Natural killer cell (primary cell): Measurements from ENCODE around the gene SBNO2. TPM values are rescaled to one million over a fixed set of nuclear protein-coding genes. Genes with fewer than 3 reads are reported as not detected.

Experiments used
- ATAC-seq, 3 donors: fragments of 150-1000 bp in 2 of 3; fragments of 200-7000 bp in 1 of 3; cut with Tn5 transposase; 1 replicate in 1 of 3; 2 replicates in 2 of 3; pipeline ENCODE4 v1.10.0; 2021; ENCODE audit warnings: mild to moderate bottlenecking in 2 of 3, moderate library complexity in 2 of 3
- DNase-seq, 2 donors: peaks; one replicate each; pipeline versions ENCODE4 v3.0.0 to v3.0.0-alpha.2; 2013 to 2021; ENCODE audit warnings: mixed read lengths in 1 of 2
- H3K27ac ChIP-seq: one replicate; pipeline ENCODE4 v1.5.1; 2013; ENCODE audit warnings: mild to moderate bottlenecking, low read length
- H3K27me3 ChIP-seq: one replicate; pipeline ENCODE4 v1.6.1; 2013; ENCODE audit warnings: low read length; ENCODE audit not compliant: control insufficient read depth, insufficient read depth
- H3K36me3 ChIP-seq: one replicate; pipeline ENCODE4 v1.6.1; 2013; ENCODE audit warnings: low read length; ENCODE audit not compliant: control insufficient read depth, insufficient read depth
- H3K4me1 ChIP-seq: one replicate; pipeline ENCODE4 v1.6.1; 2013; ENCODE audit warnings: low read length; ENCODE audit not compliant: control insufficient read depth, insufficient read depth
- H3K4me3 ChIP-seq: one replicate; pipeline ENCODE4 v1.5.1; 2013; ENCODE audit warnings: low read length
- H3K9me3 ChIP-seq: one replicate; pipeline ENCODE4 v1.6.1; 2013; ENCODE audit warnings: low read length; ENCODE audit not compliant: control insufficient read depth, insufficient read depth
- H3K27ac Mint-ChIP-seq, 2 donors: one replicate each; pipeline ENCODE4 v1.8.0; 2022; ENCODE audit warnings: mild to moderate bottlenecking in 2 of 2, mixed read lengths in 2 of 2, moderate library complexity in 1 of 2
- H3K27me3 Mint-ChIP-seq, 2 donors: one replicate each; pipeline ENCODE4 v1.8.0; 2022; ENCODE audit warnings: low read depth in 2 of 2, mixed read lengths in 2 of 2
- H3K36me3 Mint-ChIP-seq: one replicate; pipeline ENCODE4 v1.8.0; 2022; ENCODE audit warnings: mixed read lengths
- H3K4me1 Mint-ChIP-seq, 2 donors: one replicate each; pipeline ENCODE4 v1.8.0; 2022; ENCODE audit warnings: mixed read lengths in 2 of 2
- H3K4me3 Mint-ChIP-seq: one replicate; pipeline ENCODE4 v1.8.0; 2022; ENCODE audit warnings: mild to moderate bottlenecking, moderate library complexity, mixed read lengths
- H3K9me3 Mint-ChIP-seq, 2 donors: one replicate each; pipeline ENCODE4 v1.8.0; 2022; ENCODE audit warnings: mixed read lengths in 2 of 2
- CTCF ChIP-seq: fragments of 200-600 bp; IDR thresholded peaks from one replicate; pipeline ENCODE4 v1.8.0; 2022; ENCODE audit warnings: antibody characterized with exemption
- WGBS: methylation state at CpG from one replicate; pipeline ENCODE4 v1.1.7; 2013; ENCODE audit warnings: missing lambda C conversion rate; ENCODE audit not compliant: insufficient coverage; 5-methylcytosine and 5-hydroxymethylcytosine counted together
- intact Hi-C: fragments of 100-400 bp; cut with micrococcal nuclease; formaldehyde crosslinking; loops from one replicate; pipeline ENCODE4 v1.14.2; 2022
- total RNA-seq, 4 donors: library from RNA; stranded (reverse); fragments of 120-200 nt in 1 of 4; gene quantifications; one replicate each; pipeline versions ENCODE4 v1.2.3 to v1.2.4, GENCODE V29; 2013 to 2022

The SBNO2 gene
- total RNA-seq, 3 donors from 2014 or later (not counting 1 experiment from before 2014, with no cell fraction given): 92.0 to 106 (median 94.3) TPM

DNA sequence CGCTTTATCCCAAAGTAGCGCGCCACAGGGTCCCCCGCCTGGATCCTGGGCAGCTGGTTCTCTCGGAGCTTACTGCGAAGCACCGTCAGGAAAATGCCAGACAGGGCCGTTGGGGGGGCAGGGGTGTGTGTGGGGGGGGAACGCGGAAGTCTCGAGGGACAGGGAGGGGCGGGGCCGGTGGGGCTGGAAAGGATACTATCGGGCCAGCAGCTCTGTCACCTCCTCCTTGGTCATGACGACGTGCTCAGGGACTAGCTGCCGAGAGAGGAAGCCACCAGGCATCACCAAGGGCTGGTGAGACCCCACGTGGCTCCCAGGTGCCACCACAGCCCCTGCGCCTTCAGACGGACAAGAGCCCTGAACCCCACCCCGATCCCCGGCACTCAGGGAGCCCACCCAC, 84.2 kb downstream of the SBNO2 start:
- 70% methylated on average over 22 of the region's 22 CpGs for WGBS
- intact Hi-C loops: no loop called here
- Histone ChIP-seq H3K9me3 (no peaks in the 10 kb centered on the region), H3K36me3 (peaks cover 55% of the 10 kb centered on the region), H3K4me3 (no peak overlapping the region), H3K4me1 (peaks cover 62% of the 10 kb centered on the region), H3K27ac (no peak overlapping the region), H3K27me3 (no peaks in the 10 kb centered on the region)
- Mint-ChIP-seq H3K4me3 (no peak overlapping the region), H3K27ac (peak overlapping the region in 1 of 2 donors; percentile 87), H3K4me1 (peaks cover 18 to 43% of the 10 kb centered on the region in 2 donors), H3K36me3 (no peaks in the 10 kb centered on the region), H3K27me3 (no peaks in the 10 kb centered on the region), H3K9me3 (no peaks in the 10 kb centered on the region)
- peak in 1 of 2 donors; percentile 76 for DNase-seq
- TF ChIP-seq CTCF: no peak
- ATAC-seq: peak; percentile 21 to 37 (median 36)

DNA sequence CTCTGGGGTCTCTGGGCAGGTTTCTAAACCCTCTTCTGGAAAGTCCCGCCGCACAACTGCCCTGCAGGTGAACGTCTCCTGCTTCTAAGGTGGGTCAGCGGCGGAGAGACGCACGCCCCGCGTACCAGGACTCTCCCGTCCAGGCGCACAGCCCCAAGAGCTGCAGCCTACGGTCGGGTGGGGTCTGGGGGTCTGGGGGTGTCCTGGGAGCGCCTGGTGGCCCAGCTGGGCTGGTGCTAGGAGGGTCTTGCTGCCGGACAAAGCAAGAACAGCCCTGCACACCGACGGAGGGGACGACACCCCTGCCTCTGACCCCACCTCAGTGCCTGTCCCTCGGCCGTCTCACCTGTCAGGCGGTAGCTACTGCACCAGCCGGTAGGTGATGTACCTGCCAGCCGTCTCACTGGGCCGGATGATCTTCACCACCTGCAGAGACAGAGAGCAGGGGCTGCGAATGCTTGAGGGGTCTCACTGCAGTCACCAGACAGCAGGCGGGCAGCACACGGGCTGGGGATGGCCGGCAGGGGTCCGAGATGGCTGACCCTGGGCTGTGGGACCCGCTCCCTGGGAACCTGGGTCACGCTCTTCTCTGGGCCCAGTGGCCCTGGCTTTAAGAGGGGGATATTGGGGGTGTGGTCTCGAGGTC, 84.8 kb downstream of the SBNO2 start:
- ATAC-seq (no peak), DNase-seq (peak in 1 of 2 donors; percentile 42)
- Mint-ChIP-seq H3K4me3 (peak overlapping the region; percentile 21), H3K27me3 (no peaks in the 10 kb centered on the region), H3K9me3 (no peaks in the 10 kb centered on the region), H3K36me3 (no peaks in the 10 kb centered on the region), H3K27ac (peak overlapping the region in 1 of 2 donors; percentile 87), H3K4me1 (peaks cover 19 to 39% of the 10 kb centered on the region in 2 donors)
- 93% methylated on average over 32 of the region's 32 CpGs for WGBS
- H3K27ac ChIP-seq: peak overlapping the region; percentile 70
- intact Hi-C loops: no loop called here
- no peaks in the 10 kb centered on the region for H3K9me3 ChIP-seq
- no peak for TF ChIP-seq CTCF
- H3K4me1 ChIP-seq: peaks cover 55% of the 10 kb centered on the region
- H3K27me3 ChIP-seq: no peaks in the 10 kb centered on the region
- peaks cover 61% of the 10 kb centered on the region for H3K36me3 ChIP-seq
- H3K4me3 ChIP-seq: no peak overlapping the region

DNA sequence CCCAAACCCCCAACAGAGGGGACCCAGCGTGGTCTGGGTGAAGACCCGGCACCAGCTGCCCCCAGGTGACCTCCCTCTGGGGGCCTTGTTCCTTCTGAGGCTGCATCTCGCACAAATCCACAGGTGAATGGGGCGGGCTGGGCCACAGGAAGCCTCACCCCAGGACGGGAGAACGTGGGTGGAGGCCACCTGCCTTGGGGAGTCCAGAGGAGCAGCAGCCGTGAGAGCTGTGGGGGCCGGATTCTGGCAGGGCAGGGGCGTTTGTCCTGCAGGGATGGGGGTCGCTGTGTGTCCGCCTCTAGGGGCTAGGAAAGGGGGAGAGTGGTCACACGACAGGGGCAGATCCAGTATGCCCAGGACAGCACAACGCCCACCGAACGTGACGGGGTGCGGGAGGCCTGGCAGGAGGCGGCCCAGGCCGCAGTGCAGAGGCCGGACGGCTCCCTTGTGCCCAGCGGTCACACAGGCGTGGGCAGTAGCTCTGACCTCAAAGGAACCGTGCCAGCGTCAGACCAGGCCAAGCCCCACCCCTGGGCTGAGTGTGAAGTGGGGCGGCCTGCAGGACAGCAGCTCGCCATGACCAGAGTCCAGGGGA, 85.6 kb downstream of the SBNO2 start:
- 60% methylated on average over 27 of the region's 27 CpGs for WGBS
- Histone ChIP-seq H3K4me1 (peaks cover 48% of the 10 kb centered on the region), H3K27me3 (no peaks in the 10 kb centered on the region), H3K9me3 (no peaks in the 10 kb centered on the region), H3K4me3 (no peak overlapping the region), H3K27ac (peak overlapping the region; percentile 70), H3K36me3 (peaks cover 68% of the 10 kb centered on the region)
- Mint-ChIP-seq H3K27me3 (no peaks in the 10 kb centered on the region), H3K4me3 (peak overlapping the region; percentile 35), H3K36me3 (no peaks in the 10 kb centered on the region), H3K27ac (peak overlapping the region; percentile 78 to 87), H3K4me1 (peaks cover 19 to 35% of the 10 kb centered on the region in 2 donors), H3K9me3 (no peaks in the 10 kb centered on the region)
- intact Hi-C loops: loop anchor here (1.0 kb wide), 1 partner anchor 11 kb away; no protein-coding TSS in a partner anchor
- no peak for TF ChIP-seq CTCF
- DNase-seq: peak in 1 of 2 donors; percentile 56
- peak in 2 of 3 donors; percentile 10 to 11 for ATAC-seq
